ENCODE measurements around the gene SCYL1. TPM values are rescaled to one million over a fixed set of nuclear protein-coding genes. Genes with fewer than 3 reads are reported as not detected.
"Not testable (repeated sequence)": the region's sequence is repeated elsewhere in the genome, so short reads cannot be mapped to it uniquely, and the experiment has no call there.

SCYL1 gene
- total RNA-seq, 1 donor from 2014 or later: 16.9 TPM

GRCh38 chr11:65506772-65507505, 17.9 kb upstream of the SCYL1 start:
- no peak overlapping the region for H2AFZ ChIP-seq (replicated peaks)
- peaks cover 27% of the 10 kb centered on the region for H3K36me3 Mint-ChIP-seq
- H3K27me3 Mint-ChIP-seq (ENCODE audit: insufficient read depth, low read depth): peaks cover 33% of the 10 kb centered on the region
- H3K4me1 ChIP-seq: peaks cover 7% of the 10 kb centered on the region
- no peaks in the 10 kb centered on the region for H3K9me3 Mint-ChIP-seq
- H3K27me3 ChIP-seq: no peaks in the 10 kb centered on the region
- TF ChIP-seq EZH2 (IDR thresholded peaks at IDR 0.05) (no peak), CTCF (IDR thresholded peaks at IDR 0.05) (no peak), EZH2phosphoT487 (IDR thresholded peaks at IDR 0.05) (no peak)
- H3K79me2 ChIP-seq (ENCODE audit: low read depth): peaks cover 70% of the 10 kb centered on the region
- H3K4me3 ChIP-seq: peak overlapping the region; percentile 93
- H3K27ac ChIP-seq: peak overlapping the region; percentile 67
- H3K4me1 Mint-ChIP-seq: peaks cover 41% of the 10 kb centered on the region
- H3K27ac Mint-ChIP-seq: peak overlapping the region; percentile 57
- no peaks in the 10 kb centered on the region for H3K9me3 ChIP-seq (ENCODE audit: low read depth)
- peaks cover 70% of the 10 kb centered on the region for H3F3A ChIP-seq (ENCODE audit: low read depth)
- no peak overlapping the region for H3K4me3 Mint-ChIP-seq
- peaks cover 61% of the 10 kb centered on the region for H4K20me1 ChIP-seq (ENCODE audit: low read depth)
- peak overlapping the region; percentile 98 for H3K4me2 ChIP-seq
- H3K36me3 ChIP-seq: peaks cover 44% of the 10 kb centered on the region
- DNase-seq (ENCODE audit: low spot score): peak; percentile 79
- H3K9ac ChIP-seq: peak overlapping the region; percentile 100

- H3K4me3 ChIP-seq; H3K27me3 ChIP-seq; H3K27ac ChIP-seq; H3K36me3 Mint-ChIP-seq; H3K4me3 Mint-ChIP-seq; H3K36me3 ChIP-seq; H3K27ac Mint-ChIP-seq; H2AFZ ChIP-seq (replicated peaks); H3K9me3 Mint-ChIP-seq; H3K4me1 ChIP-seq; H3K9me3 ChIP-seq (ENCODE audit: low read depth); H3K4me2 ChIP-seq; H4K20me1 ChIP-seq (ENCODE audit: low read depth); DNase-seq (ENCODE audit: low spot score); H3K9ac ChIP-seq: not testable (repeated sequence)
- Mint-ChIP-seq H3K4me1 (peaks cover 14% of the 10 kb centered on the region), H3K27me3 (ENCODE audit: insufficient read depth, low read depth) (peaks cover 13% of the 10 kb centered on the region)
- Histone ChIP-seq H3K79me2 (ENCODE audit: low read depth) (peaks cover 16% of the 10 kb centered on the region), H3F3A (ENCODE audit: low read depth) (peaks cover 19% of the 10 kb centered on the region)
Observed at GRCh38 chr11:65512311-65512710, 12.6 kb upstream of the SCYL1 start.

- no peak overlapping the region for H3K4me3 ChIP-seq
- H3K9me3 ChIP-seq (ENCODE audit: low read depth): no peaks in the 10 kb centered on the region
- no peaks in the 10 kb centered on the region for H3K36me3 ChIP-seq
- no peaks in the 10 kb centered on the region for H3K79me2 ChIP-seq (ENCODE audit: low read depth)
- no peak for TF ChIP-seq EZH2 (IDR thresholded peaks at IDR 0.05)
- no peak for TF ChIP-seq EZH2phosphoT487 (IDR thresholded peaks at IDR 0.05)
- no peak for TF ChIP-seq CTCF (IDR thresholded peaks at IDR 0.05)
- no peaks in the 10 kb centered on the region for H3K4me1 ChIP-seq
- DNase-seq (ENCODE audit: low spot score): no peak
- no peak overlapping the region for H3K27ac ChIP-seq
- peaks cover 6% of the 10 kb centered on the region for H3K27me3 Mint-ChIP-seq (ENCODE audit: insufficient read depth, low read depth)
- no peak overlapping the region for H3K9ac ChIP-seq
- peaks cover 3% of the 10 kb centered on the region for H3F3A ChIP-seq (ENCODE audit: low read depth)
- no peak overlapping the region for H2AFZ ChIP-seq (replicated peaks)
- peaks cover 2% of the 10 kb centered on the region for H3K9me3 Mint-ChIP-seq
- H3K4me2 ChIP-seq: no peak overlapping the region
- H3K27ac Mint-ChIP-seq: no peak overlapping the region
- peaks cover 2% of the 10 kb centered on the region for H3K36me3 Mint-ChIP-seq
- no peaks in the 10 kb centered on the region for H3K27me3 ChIP-seq
- no peaks in the 10 kb centered on the region for H4K20me1 ChIP-seq (ENCODE audit: low read depth)
- peak overlapping the region; percentile 63 for H3K4me3 Mint-ChIP-seq
- H3K4me1 Mint-ChIP-seq: peaks cover 2% of the 10 kb centered on the region
Observed at GRCh38 chr11:65516135-65516968, 8.5 kb upstream of the SCYL1 start.

GRCh38 chr11:65518941-65519549, 5.8 kb upstream of the SCYL1 start:
- DNase-seq (ENCODE audit: low spot score); H3K36me3 Mint-ChIP-seq; H3K4me1 ChIP-seq; H3K27ac Mint-ChIP-seq; H3F3A ChIP-seq (ENCODE audit: low read depth); H3K27me3 ChIP-seq; H3K4me2 ChIP-seq; H4K20me1 ChIP-seq (ENCODE audit: low read depth); H3K4me3 ChIP-seq; H3K9me3 Mint-ChIP-seq; H3K9me3 ChIP-seq (ENCODE audit: low read depth); H3K27ac ChIP-seq; H3K36me3 ChIP-seq; H2AFZ ChIP-seq (replicated peaks); H3K9ac ChIP-seq; H3K79me2 ChIP-seq (ENCODE audit: low read depth); H3K27me3 Mint-ChIP-seq (ENCODE audit: insufficient read depth, low read depth); H3K4me3 Mint-ChIP-seq: not testable (repeated sequence)
- peaks cover 25% of the 10 kb centered on the region for H3K4me1 Mint-ChIP-seq

GRCh38 chr11:65521777-65522521, 2.9 kb upstream of the SCYL1 start:
- peak overlapping the region; percentile 36 for H3K4me3 Mint-ChIP-seq
- peak overlapping the region; percentile 86 for H3K27ac Mint-ChIP-seq
- not testable (repeated sequence) for H3K27me3 Mint-ChIP-seq (ENCODE audit: insufficient read depth, low read depth); H3K36me3 ChIP-seq; H3K4me3 ChIP-seq; H3K9ac ChIP-seq; H3K9me3 Mint-ChIP-seq; H3K36me3 Mint-ChIP-seq; H3K9me3 ChIP-seq (ENCODE audit: low read depth); DNase-seq (ENCODE audit: low spot score); H3K27me3 ChIP-seq; H3F3A ChIP-seq (ENCODE audit: low read depth); H3K27ac ChIP-seq
- Histone ChIP-seq H3K4me1 (peaks cover 17% of the 10 kb centered on the region), H3K4me2 (peak overlapping the region; percentile 5), H3K79me2 (ENCODE audit: low read depth) (peaks cover 15% of the 10 kb centered on the region), H4K20me1 (ENCODE audit: low read depth) (peaks cover 25% of the 10 kb centered on the region), H2AFZ (replicated peaks) (peak overlapping the region; percentile 73)
- peaks cover 34% of the 10 kb centered on the region for H3K4me1 Mint-ChIP-seq

All from neural progenitor cell (in vitro differentiated cells).